GM12878 (cell line): ENCODE results near the gene HCAR2. TPM values are rescaled to one million over a fixed set of nuclear protein-coding genes. Genes with fewer than 3 reads are reported as not detected.

ENCODE experiments used
- ATAC-seq: fragments of 200-7000 bp; cut with Tn5 transposase; 3 replicates; pipeline ENCODE4 v1.9.1; 2020; ENCODE audit warnings: mild to moderate bottlenecking, moderate library complexity
- BruUV-seq: library from RNA; stranded (reverse); fragments of 400-500 nt; replicated peaks from 2 replicates; lab custom pipeline; 2021; lab: Mats Ljungman, UMichigan
- CTCF ChIA-PET: fragments of 300-600 bp; sonication (Branson Sonifier 250); formaldehyde crosslinking; extraction: SDS; loops from one replicate; lab custom pipeline; 2021; ENCODE audit warnings: inconsistent platforms; lab: Yijun Ruan, JAX
- POLR2A ChIA-PET: fragments of 350-600 bp; formaldehyde crosslinking; extraction: SDS; loops from one replicate; lab custom pipeline; 2021; ENCODE audit warnings: inconsistent platforms; lab: Charles Lee
- RAD21 ChIA-PET: fragments of 300-600 bp; sonication (Branson Sonifier 250); formaldehyde crosslinking; loops from one replicate; lab custom pipeline; 2023; ENCODE audit warnings: antibody characterized with exemption; ENCODE audit not compliant: unreplicated experiment; lab: Charles Lee
- SMC1A ChIA-PET: fragments of 300-600 bp; sonication (Branson Sonifier 250); formaldehyde crosslinking; loops from one replicate; lab custom pipeline; 2023; ENCODE audit not compliant: unreplicated experiment, uncharacterized antibody; lab: Charles Lee
- DNase-seq: peaks from one replicate; pipeline ENCODE4 v3.0.0-alpha.2; 2011; ENCODE audit warnings: low read depth, low spot score
- FAIRE-seq: peaks from 3 replicates; lab custom pipeline; 2011; peaks lifted over from hg19 to GRCh38; lab: Jason Lieb, UNC
- H2AFZ ChIP-seq: 2 replicates; pipeline ENCODE4 v1.6.0; 2011; ENCODE audit warnings: low read depth, low read length, control low read depth; ENCODE audit not compliant: control insufficient read depth
- H3K27ac ChIP-seq: 2 replicates; pipeline ENCODE4 v1.5.1; 2011; ENCODE audit warnings: control low read depth; ENCODE audit not compliant: control insufficient read depth, insufficient read depth
- H3K27me3 ChIP-seq, 2 experiments: replicated peaks in 1 of 2; 2 replicates each; pipeline versions ENCODE4 v1.6.0 to v1.6.1; 2011; ENCODE audit warnings: low read length in 1 of 2; ENCODE audit not compliant: control insufficient read depth in 2 of 2, insufficient read depth in 2 of 2
- H3K36me3 ChIP-seq, 2 experiments: 2 replicates each; pipeline ENCODE4 v1.5.1; 2011; ENCODE audit warnings: low read length in 1 of 2; ENCODE audit not compliant: control insufficient read depth in 2 of 2, insufficient read depth in 2 of 2
- H3K4me1 ChIP-seq: 2 replicates; pipeline ENCODE4 v1.6.1; 2011; ENCODE audit warnings: mild to moderate bottlenecking, low read length, moderate library complexity, mixed read lengths; ENCODE audit not compliant: control insufficient read depth, insufficient read depth
- H3K4me2 ChIP-seq: 2 replicates; pipeline ENCODE4 v1.6.0; 2011; ENCODE audit warnings: control low read depth; ENCODE audit not compliant: control insufficient read depth, insufficient read depth
- H3K4me3 ChIP-seq: fragments of 200-600 bp; sonication (generic); 2 replicates; pipeline ENCODE4 v1.5.1; 2016
- H3K79me2 ChIP-seq: 2 replicates; pipeline ENCODE4 v1.6.0; 2011; ENCODE audit warnings: low read length; ENCODE audit not compliant: control insufficient read depth, insufficient read depth
- H3K9ac ChIP-seq: 2 replicates; pipeline ENCODE4 v1.8.0; 2011; ENCODE audit warnings: low read length, control low read depth, mixed read lengths; ENCODE audit not compliant: control insufficient read depth, insufficient read depth
- H3K9me3 ChIP-seq: replicated peaks from 3 replicates; pipeline ENCODE4 v1.5.1; 2011; ENCODE audit warnings: mild to moderate bottlenecking, low read length; ENCODE audit not compliant: control insufficient read depth, insufficient read depth
- H4K20me1 ChIP-seq: 2 replicates; pipeline ENCODE4 v1.6.0; 2011; ENCODE audit not compliant: control insufficient read depth, insufficient read depth
- CBX3 ChIP-seq: fragments of 200-600 bp; sonication (generic); IDR thresholded peaks from 2 replicates; pipeline ENCODE4 v1.6.1; 2016; ENCODE audit warnings: low read depth, borderline replicate concordance
- CREB1 ChIP-seq: IDR thresholded peaks from 2 replicates; pipeline ENCODE4 v1.6.1; 2012; ENCODE audit warnings: low read depth, mild to moderate bottlenecking, inconsistent platforms
- KAT2A ChIP-seq: conservative IDR thresholded peaks from 2 replicates; pipeline ENCODE4 v1.6.1; 2011; ENCODE audit warnings: low read depth, low read length; ENCODE audit not compliant: control insufficient read depth
- KDM1A ChIP-seq: fragments of 200-600 bp; sonication (generic); IDR thresholded peaks from 2 replicates; pipeline ENCODE4 v1.6.1; 2016; ENCODE audit warnings: borderline replicate concordance
- MLLT1 ChIP-seq: fragments of 450-650 bp; IDR thresholded peaks from 2 replicates; pipeline ENCODE4 v1.6.1; 2016; ENCODE audit warnings: mild to moderate bottlenecking
- NFIC ChIP-seq: IDR thresholded peaks from 2 replicates; pipeline ENCODE4 v1.6.1; 2012; ENCODE audit warnings: low read depth, mild to moderate bottlenecking, inconsistent platforms, low read length, moderate library complexity
- POLR2AphosphoS5 ChIP-seq: IDR thresholded peaks from 2 replicates; pipeline ENCODE4 v1.6.1; 2011; ENCODE audit warnings: mild to moderate bottlenecking, low read length, inconsistent platforms
- RB1 ChIP-seq: fragments of 450-650 bp; formaldehyde crosslinking; IDR thresholded peaks from 2 replicates; pipeline ENCODE4 v1.6.1; 2017; ENCODE audit warnings: mild to moderate bottlenecking, borderline replicate concordance
- RBBP5 ChIP-seq: fragments of 200-600 bp; sonication (generic); conservative IDR thresholded peaks from 2 replicates; pipeline ENCODE4 v1.6.1; 2016
- STAT1 ChIP-seq: fragments of 450-650 bp; conservative IDR thresholded peaks from 2 replicates; pipeline ENCODE4 v1.6.1; 2014; ENCODE audit warnings: antibody characterized with exemption, mild to moderate bottlenecking
- SUZ12 ChIP-seq: fragments of 200-600 bp; sonication (generic); IDR thresholded peaks from one replicate; pipeline ENCODE4 v1.6.1; 2018; ENCODE audit warnings: antibody characterized with exemption, mild to moderate bottlenecking; ENCODE audit not compliant: unreplicated experiment
- TCF3 ChIP-seq: IDR thresholded peaks from 2 replicates; pipeline ENCODE4 v1.6.1; 2012; ENCODE audit warnings: low read depth, mild to moderate bottlenecking, low read length, borderline replicate concordance; ENCODE audit not compliant: insufficient read depth
- ZNF207 ChIP-seq: fragments of 450-650 bp; IDR thresholded peaks from 2 replicates; pipeline ENCODE4 v1.6.1; 2014; ENCODE audit warnings: antibody characterized with exemption, mild to moderate bottlenecking, borderline replicate concordance
- WGBS: methylation state at CpG from one replicate; pipeline ENCODE4 v1.1.6; 2016; ENCODE audit warnings: low lambda C conversion rate; ENCODE audit not compliant: insufficient replicate concordance, insufficient coverage; ENCODE audit errors: missing lambda C conversion rate; 5-methylcytosine and 5-hydroxymethylcytosine counted together
- in situ Hi-C: fragments of 300-500 bp; cut with MboI; formaldehyde crosslinking; loops from 9 replicates; pipeline ENCODE4 v1.14.3; 2018; ENCODE audit warnings: mixed read lengths
- intact Hi-C: fragments of 100-400 bp; cut with micrococcal nuclease; formaldehyde crosslinking; loops from one replicate; pipeline ENCODE4 v1.14.2; 2022; ENCODE audit not compliant: unreplicated experiment
- polyA plus RNA-seq, 11 experiments: library from polyadenylated mRNA; depleted of rRNA in 4 of 11; unstranded in 6 of 11; stranded (reverse) in 5 of 11; fragments of >200 nt; fragmentation: Nextera tagmentation in 4 of 11; fragmentation: Illumina TruSeq in 1 of 11; extraction: Ambion mirVana in 4 of 11; extraction: Trizol in 1 of 11; gene quantifications; 1 replicate in 1 of 11; 2 replicates in 10 of 11; pipeline versions ENCODE4 v1.2.1 to v1.2.3, GENCODE V29; 2011 to 2016; ENCODE audit warnings: inconsistent platforms in 2 of 11, missing spikeins in 2 of 11, low read depth in 1 of 11
- total RNA-seq, 4 experiments: library from RNA; depleted of rRNA in 3 of 4; stranded (reverse); fragments of >200 nt in 3 of 4; fragmentation: Illumina TruSeq in 1 of 4; extraction: Trizol in 1 of 4; gene quantifications; 2 replicates each; pipeline versions ENCODE4 v1.2.1 to v1.2.3, GENCODE V29; 2013 to 2021
- TF ChIP-seq, protein P1 (sequence below): fragments of 450-650 bp; IDR thresholded peaks from 2 replicates; pipeline ENCODE4 v1.6.1; 2017; ENCODE audit warnings: mild to moderate bottlenecking, low read depth, inconsistent platforms; ENCODE audit not compliant: poor library complexity, severe bottlenecking
- TF ChIP-seq, protein P2 (sequence below): IDR thresholded peaks from 2 replicates; pipeline ENCODE4 v1.6.1; 2012; ENCODE audit warnings: low read length, inconsistent platforms
- TF ChIP-seq, protein P3 (sequence below): fragments of 450-650 bp; IDR thresholded peaks from 2 replicates; pipeline ENCODE4 v1.6.1; 2017; ENCODE audit warnings: mild to moderate bottlenecking, moderate library complexity

The HCAR2 gene
- total and polyA plus RNA-seq, 10 of the 15 experiments (the other 5 are each of a cell fraction or from before 2014, with no cell fraction given), result 0.19 to 0.66 (median 0.35) TPM

DNA sequence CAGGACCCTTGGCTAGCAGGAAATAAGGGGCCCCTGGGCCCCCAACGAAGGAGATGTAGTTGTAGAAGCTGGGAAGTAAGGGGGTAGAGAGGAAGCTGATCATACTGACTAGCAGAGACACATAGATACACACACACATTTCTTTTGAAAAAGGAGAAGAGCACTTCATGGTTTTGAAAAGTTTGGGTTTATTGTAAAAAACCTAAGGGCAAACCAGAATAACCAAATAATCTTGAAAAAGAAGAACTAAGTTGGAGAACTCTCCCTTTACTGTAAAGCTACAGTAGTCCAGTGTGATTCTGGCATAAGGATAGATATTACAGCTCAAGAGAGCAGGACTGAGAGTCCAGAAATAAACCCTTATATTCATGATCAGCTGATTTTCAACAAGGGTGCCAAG is 19.2 kb upstream of the HCAR2 start:
- no TSS peak for BruUV-seq

More for the DNA sequence above, 19.2 kb upstream of the HCAR2 start:
- H4K20me1 ChIP-seq, result no peaks in the 10 kb centered on the region
- H3K36me3 ChIP-seq, result no peaks in the 10 kb centered on the region
- POLR2A ChIA-PET, result interaction anchor here (0.5 to 1.1 kb wide), 2 partner anchors 10 to 696 kb away, joined by 3 read pairs; no protein-coding TSS in a partner anchor
- H3K79me2 ChIP-seq, result no peaks in the 10 kb centered on the region
- H3K4me2 ChIP-seq, result no peak overlapping the region
- in situ Hi-C loops, result no loop called here
- SMC1A ChIA-PET, result interaction anchor here (0.9 to 2.0 kb wide), 6 partner anchors 10 to 228 kb away, joined by 3 to 7 read pairs (median 4); partner anchors contain the start of gene DENR
- H3K4me1 ChIP-seq, result peaks cover 56% of the 10 kb centered on the region
- H3K4me3 ChIP-seq, result no peak overlapping the region
- no peaks in the 10 kb centered on the region for H3K9me3 ChIP-seq
- WGBS, result 75% methylated on average over 1 of the region's 1 CpG
- H3K9ac ChIP-seq, result no peak overlapping the region
- no peak for DNase-seq
- FAIRE-seq, result no peak
- no peak overlapping the region for H2AFZ ChIP-seq
- no peak for TF ChIP-seq RB1
- no peak for TF ChIP-seq POLR2AphosphoS5
- TF ChIP-seq, protein P1, sequence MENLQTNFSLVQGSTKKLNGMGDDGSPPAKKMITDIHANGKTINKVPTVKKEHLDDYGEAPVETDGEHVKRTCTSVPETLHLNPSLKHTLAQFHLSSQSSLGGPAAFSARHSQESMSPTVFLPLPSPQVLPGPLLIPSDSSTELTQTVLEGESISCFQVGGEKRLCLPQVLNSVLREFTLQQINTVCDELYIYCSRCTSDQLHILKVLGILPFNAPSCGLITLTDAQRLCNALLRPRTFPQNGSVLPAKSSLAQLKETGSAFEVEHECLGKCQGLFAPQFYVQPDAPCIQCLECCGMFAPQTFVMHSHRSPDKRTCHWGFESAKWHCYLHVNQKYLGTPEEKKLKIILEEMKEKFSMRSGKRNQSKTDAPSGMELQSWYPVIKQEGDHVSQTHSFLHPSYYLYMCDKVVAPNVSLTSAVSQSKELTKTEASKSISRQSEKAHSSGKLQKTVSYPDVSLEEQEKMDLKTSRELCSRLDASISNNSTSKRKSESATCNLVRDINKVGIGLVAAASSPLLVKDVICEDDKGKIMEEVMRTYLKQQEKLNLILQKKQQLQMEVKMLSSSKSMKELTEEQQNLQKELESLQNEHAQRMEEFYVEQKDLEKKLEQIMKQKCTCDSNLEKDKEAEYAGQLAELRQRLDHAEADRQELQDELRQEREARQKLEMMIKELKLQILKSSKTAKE, result no peak
- TF ChIP-seq KDM1A, result no peak
- TF ChIP-seq CBX3, result no peak
- no peak for TF ChIP-seq MLLT1
- TF ChIP-seq NFIC, result no peak
- no peak for TF ChIP-seq TCF3
- TF ChIP-seq, protein P2, sequence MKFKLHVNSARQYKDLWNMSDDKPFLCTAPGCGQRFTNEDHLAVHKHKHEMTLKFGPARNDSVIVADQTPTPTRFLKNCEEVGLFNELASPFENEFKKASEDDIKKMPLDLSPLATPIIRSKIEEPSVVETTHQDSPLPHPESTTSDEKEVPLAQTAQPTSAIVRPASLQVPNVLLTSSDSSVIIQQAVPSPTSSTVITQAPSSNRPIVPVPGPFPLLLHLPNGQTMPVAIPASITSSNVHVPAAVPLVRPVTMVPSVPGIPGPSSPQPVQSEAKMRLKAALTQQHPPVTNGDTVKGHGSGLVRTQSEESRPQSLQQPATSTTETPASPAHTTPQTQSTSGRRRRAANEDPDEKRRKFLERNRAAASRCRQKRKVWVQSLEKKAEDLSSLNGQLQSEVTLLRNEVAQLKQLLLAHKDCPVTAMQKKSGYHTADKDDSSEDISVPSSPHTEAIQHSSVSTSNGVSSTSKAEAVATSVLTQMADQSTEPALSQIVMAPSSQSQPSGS, result no peak
- TF ChIP-seq, protein P3, sequence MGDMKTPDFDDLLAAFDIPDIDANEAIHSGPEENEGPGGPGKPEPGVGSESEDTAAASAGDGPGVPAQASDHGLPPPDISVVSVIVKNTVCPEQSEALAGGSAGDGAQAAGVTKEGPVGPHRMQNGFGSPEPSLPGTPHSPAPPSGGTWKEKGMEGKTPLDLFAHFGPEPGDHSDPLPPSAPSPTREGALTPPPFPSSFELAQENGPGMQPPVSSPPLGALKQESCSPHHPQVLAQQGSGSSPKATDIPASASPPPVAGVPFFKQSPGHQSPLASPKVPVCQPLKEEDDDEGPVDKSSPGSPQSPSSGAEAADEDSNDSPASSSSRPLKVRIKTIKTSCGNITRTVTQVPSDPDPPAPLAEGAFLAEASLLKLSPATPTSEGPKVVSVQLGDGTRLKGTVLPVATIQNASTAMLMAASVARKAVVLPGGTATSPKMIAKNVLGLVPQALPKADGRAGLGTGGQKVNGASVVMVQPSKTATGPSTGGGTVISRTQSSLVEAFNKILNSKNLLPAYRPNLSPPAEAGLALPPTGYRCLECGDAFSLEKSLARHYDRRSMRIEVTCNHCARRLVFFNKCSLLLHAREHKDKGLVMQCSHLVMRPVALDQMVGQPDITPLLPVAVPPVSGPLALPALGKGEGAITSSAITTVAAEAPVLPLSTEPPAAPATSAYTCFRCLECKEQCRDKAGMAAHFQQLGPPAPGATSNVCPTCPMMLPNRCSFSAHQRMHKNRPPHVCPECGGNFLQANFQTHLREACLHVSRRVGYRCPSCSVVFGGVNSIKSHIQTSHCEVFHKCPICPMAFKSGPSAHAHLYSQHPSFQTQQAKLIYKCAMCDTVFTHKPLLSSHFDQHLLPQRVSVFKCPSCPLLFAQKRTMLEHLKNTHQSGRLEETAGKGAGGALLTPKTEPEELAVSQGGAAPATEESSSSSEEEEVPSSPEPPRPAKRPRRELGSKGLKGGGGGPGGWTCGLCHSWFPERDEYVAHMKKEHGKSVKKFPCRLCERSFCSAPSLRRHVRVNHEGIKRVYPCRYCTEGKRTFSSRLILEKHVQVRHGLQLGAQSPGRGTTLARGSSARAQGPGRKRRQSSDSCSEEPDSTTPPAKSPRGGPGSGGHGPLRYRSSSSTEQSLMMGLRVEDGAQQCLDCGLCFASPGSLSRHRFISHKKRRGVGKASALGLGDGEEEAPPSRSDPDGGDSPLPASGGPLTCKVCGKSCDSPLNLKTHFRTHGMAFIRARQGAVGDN, result no peak
- TF ChIP-seq CREB1, result no peak
- no peak for TF ChIP-seq RBBP5
- TF ChIP-seq SUZ12, result no peak
- TF ChIP-seq ZNF207, result no peak
- no peak for TF ChIP-seq KAT2A
- no peak for TF ChIP-seq STAT1
- RAD21 ChIA-PET, result interaction anchor here (0.6 to 1.4 kb wide), 4 partner anchors 11 to 208 kb away, joined by 3 to 4 read pairs (median 4); partner anchors contain the start of gene DENR
- ATAC-seq, result no peak
- H3K27me3 ChIP-seq, result no peaks in the 10 kb centered on the region
- CTCF ChIA-PET, result interaction anchor here (1.2 to 1.4 kb wide), 2 partner anchors 11 to 30 kb away, joined by 3 read pairs; partner anchors contain the start of gene DENR
- H3K27ac ChIP-seq, result no peak overlapping the region
- intact Hi-C loops, result no loop called here
